ENCODE results near the gene PTPN3. TPM values are rescaled to one million over a fixed set of nuclear protein-coding genes. Genes with fewer than 3 reads are reported as not detected.
"Not testable (repeated sequence)": the region's sequence is repeated elsewhere in the genome, so short reads cannot be mapped to it uniquely, and the experiment has no call there.

The PTPN3 gene
- total RNA-seq, result 10 to 100 TPM in 1 of 2 donors, 1 to 10 TPM in 1; 6.3 to 30.3 TPM
- 10 to 100 TPM; 20.3 to 26.8 TPM for polyA plus RNA-seq

DNA sequence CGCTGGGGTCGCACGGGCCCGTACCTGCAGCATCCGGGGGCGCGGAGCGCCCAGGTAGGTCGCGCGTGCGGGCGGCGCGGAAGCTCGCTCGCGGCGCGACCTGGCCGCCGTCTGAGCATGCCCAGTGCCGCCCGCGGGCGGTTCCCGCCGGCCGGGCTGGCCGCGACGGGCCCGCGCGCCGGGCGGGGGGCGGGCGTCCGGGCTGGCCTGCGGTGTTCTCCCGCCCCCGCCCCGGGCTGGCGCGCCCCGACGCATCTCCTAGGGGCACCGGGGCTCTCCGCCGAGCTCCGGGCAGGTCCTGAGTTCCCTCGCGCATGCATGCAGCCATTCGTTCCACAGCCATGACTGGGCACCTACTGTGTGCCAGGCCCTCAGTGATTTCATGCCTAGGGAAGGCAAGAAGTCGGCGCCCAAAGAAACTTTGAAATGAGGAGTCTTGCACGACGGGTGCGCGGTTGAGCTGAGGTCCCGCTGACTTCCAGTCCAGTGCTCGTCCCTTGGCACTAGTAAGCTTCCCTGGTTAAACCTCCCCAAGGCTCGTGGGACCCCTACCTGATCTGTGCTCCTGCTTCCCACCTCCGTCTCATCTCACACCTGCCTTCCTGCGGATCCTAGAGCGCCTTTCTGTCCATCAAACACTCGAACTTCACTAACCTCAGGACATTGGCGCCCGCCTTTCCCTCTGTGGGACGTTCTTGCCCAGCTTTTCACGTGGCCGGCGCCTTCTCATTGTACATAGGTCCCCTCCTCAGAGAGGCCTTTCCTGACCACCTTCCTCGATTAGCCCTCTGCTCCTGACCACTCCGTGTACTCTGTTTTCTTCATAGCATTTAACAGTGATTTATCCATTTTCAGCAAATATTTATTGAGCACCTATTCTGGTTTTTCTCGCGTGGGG lies at the start of gene PTPN3:
Gene PTPN3 (minus strand): TSS at position 113 of the 898 bp plus-strand sequence. CDS start 34,873 bp downstream, outside the sequence.
- H3K9ac ChIP-seq (ENCODE audit: low read depth in 1 of 2, low read length in 2 of 2), result peak within 1 kb of the TSS; percentile 48 to 94
- no peak for DNase-seq (ENCODE audit: low spot score)
- peak within 1 kb of the TSS; percentile 74 to 80 for H3K27ac ChIP-seq (ENCODE audit: low read depth in 1 of 2, low read length in 2 of 2)
- no peak for TF ChIP-seq FOXA2 (IDR thresholded peaks at IDR 0.05)
- no peak for TF ChIP-seq RXRA (IDR thresholded peaks at IDR 0.05)
- TF ChIP-seq NR2F2 (IDR thresholded peaks at IDR 0.05), result no peak
- no peak for TF ChIP-seq GABPA (IDR thresholded peaks at IDR 0.05 in 1 of 2, conservative IDR thresholded peaks at IDR 0.05 in 1 of 2)
- H3K4me1 ChIP-seq (ENCODE audit: control insufficient read depth in 4 of 4, insufficient read depth in 4 of 4, low read length in 3 of 4), result peaks cover 4 to 26% (median 9%) of the 10 kb centered on the region in 4 donors
- no peaks in the 10 kb centered on the region for H3K27me3 ChIP-seq (ENCODE audit: control insufficient read depth in 4 of 4, insufficient read depth in 4 of 4, low read length in 3 of 4)
- WGBS, result 15% methylated on average over 78 of the region's 78 CpGs
- no peaks in the 10 kb centered on the region for H3K9me3 ChIP-seq (ENCODE audit: control insufficient read depth in 4 of 4, low read length in 3 of 4)
- H3K4me3 ChIP-seq (ENCODE audit: low read depth in 1 of 3, low read length in 3 of 3), result peak within 1 kb of the TSS; percentile 14 to 85 (median 74)
- H3K36me3 ChIP-seq (ENCODE audit: control insufficient read depth in 4 of 4, insufficient read depth in 3 of 4, low read depth in 1 of 4, low read length in 3 of 4), result no peaks in the 10 kb centered on the region

- not testable (repeated sequence) for H3K9ac ChIP-seq (ENCODE audit: low read depth in 1 of 2, low read length in 2 of 2); H3K4me3 ChIP-seq (ENCODE audit: low read depth in 1 of 3, low read length in 3 of 3); DNase-seq (ENCODE audit: low spot score); H3K27me3 ChIP-seq (ENCODE audit: control insufficient read depth in 4 of 4, insufficient read depth in 4 of 4, low read length in 3 of 4); H3K36me3 ChIP-seq (ENCODE audit: control insufficient read depth in 4 of 4, insufficient read depth in 3 of 4, low read depth in 1 of 4, low read length in 3 of 4); H3K4me1 ChIP-seq (ENCODE audit: control insufficient read depth in 4 of 4, insufficient read depth in 4 of 4, low read length in 3 of 4); H3K27ac ChIP-seq (ENCODE audit: low read depth in 1 of 2, low read length in 2 of 2); H3K9me3 ChIP-seq (ENCODE audit: control insufficient read depth in 4 of 4, low read length in 3 of 4)
- 95% methylated on average over 1 of the region's 1 CpG for WGBS
Observed at GRCh38 chr9:109544954-109545353, 46.8 kb upstream of the PTPN3 start.

DNA sequence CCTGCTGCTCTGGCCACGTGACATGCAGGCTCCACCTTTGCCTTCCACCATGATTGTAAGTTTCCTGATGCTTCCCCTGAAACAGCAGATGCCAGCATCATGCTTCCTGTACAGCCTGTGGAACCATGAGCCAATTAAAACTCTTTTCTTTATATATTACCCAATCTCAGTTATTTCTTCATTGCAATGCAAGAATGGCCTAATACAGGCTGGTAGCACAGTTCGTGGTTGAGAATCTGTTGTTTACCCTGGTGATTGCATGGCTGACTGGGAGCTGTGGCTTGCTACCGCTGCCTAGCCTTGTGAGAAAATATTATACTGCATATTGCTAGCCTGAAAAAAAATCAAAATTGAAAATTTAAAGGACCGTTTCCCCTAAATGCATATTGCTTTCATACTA lies 44.8 kb upstream of the PTPN3 start:
- 60% methylated on average over 4 of the region's 4 CpGs for WGBS
- H3K36me3 ChIP-seq (ENCODE audit: control insufficient read depth in 4 of 4, insufficient read depth in 3 of 4, low read depth in 1 of 4, low read length in 3 of 4), result no peaks in the 10 kb centered on the region
- H3K4me1 ChIP-seq (ENCODE audit: control insufficient read depth in 4 of 4, insufficient read depth in 4 of 4, low read length in 3 of 4), result no peaks in the 10 kb centered on the region
- no peak overlapping the region for H3K9ac ChIP-seq (ENCODE audit: low read depth in 1 of 2, low read length in 2 of 2)
- peaks cover 0 to 10% (median 2%) of the 10 kb centered on the region in 4 donors for H3K9me3 ChIP-seq (ENCODE audit: control insufficient read depth in 4 of 4, low read length in 3 of 4)
- no peaks in the 10 kb centered on the region for H3K27me3 ChIP-seq (ENCODE audit: control insufficient read depth in 4 of 4, insufficient read depth in 4 of 4, low read length in 3 of 4)
- H3K27ac ChIP-seq (ENCODE audit: low read depth in 1 of 2, low read length in 2 of 2), result no peak overlapping the region
- no peak for DNase-seq (ENCODE audit: low spot score)
- no peak overlapping the region for H3K4me3 ChIP-seq (ENCODE audit: low read depth in 1 of 3, low read length in 3 of 3)
- TF ChIP-seq MAX (IDR thresholded peaks at IDR 0.05), result no peak
- no peak for TF ChIP-seq FOXA2 (IDR thresholded peaks at IDR 0.05)
- no peak for TF ChIP-seq HNF4A (conservative IDR thresholded peaks at IDR 0.05)
- TF ChIP-seq, protein P1, sequence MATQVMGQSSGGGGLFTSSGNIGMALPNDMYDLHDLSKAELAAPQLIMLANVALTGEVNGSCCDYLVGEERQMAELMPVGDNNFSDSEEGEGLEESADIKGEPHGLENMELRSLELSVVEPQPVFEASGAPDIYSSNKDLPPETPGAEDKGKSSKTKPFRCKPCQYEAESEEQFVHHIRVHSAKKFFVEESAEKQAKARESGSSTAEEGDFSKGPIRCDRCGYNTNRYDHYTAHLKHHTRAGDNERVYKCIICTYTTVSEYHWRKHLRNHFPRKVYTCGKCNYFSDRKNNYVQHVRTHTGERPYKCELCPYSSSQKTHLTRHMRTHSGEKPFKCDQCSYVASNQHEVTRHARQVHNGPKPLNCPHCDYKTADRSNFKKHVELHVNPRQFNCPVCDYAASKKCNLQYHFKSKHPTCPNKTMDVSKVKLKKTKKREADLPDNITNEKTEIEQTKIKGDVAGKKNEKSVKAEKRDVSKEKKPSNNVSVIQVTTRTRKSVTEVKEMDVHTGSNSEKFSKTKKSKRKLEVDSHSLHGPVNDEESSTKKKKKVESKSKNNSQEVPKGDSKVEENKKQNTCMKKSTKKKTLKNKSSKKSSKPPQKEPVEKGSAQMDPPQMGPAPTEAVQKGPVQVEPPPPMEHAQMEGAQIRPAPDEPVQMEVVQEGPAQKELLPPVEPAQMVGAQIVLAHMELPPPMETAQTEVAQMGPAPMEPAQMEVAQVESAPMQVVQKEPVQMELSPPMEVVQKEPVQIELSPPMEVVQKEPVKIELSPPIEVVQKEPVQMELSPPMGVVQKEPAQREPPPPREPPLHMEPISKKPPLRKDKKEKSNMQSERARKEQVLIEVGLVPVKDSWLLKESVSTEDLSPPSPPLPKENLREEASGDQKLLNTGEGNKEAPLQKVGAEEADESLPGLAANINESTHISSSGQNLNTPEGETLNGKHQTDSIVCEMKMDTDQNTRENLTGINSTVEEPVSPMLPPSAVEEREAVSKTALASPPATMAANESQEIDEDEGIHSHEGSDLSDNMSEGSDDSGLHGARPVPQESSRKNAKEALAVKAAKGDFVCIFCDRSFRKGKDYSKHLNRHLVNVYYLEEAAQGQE (IDR thresholded peaks at IDR 0.05), result no peak
- TF ChIP-seq YY1 (IDR thresholded peaks at IDR 0.05), result no peak
- no peak for TF ChIP-seq NR2F2 (IDR thresholded peaks at IDR 0.05)
- TF ChIP-seq GABPA (IDR thresholded peaks at IDR 0.05 in 1 of 2, conservative IDR thresholded peaks at IDR 0.05 in 1 of 2), result no peak
- no peak for TF ChIP-seq RXRA (IDR thresholded peaks at IDR 0.05)
- no peak for TF ChIP-seq JUND (IDR thresholded peaks at IDR 0.05)
